Progenitor cell of endocrine pancreas (in vitro differentiated cells): ENCODE data around the gene TALDO1. TPM values are rescaled to one million over a fixed set of nuclear protein-coding genes. Genes with fewer than 3 reads are reported as not detected.

Source experiments
- DNase-seq: peaks from one replicate; pipeline ENCODE4 v3.0.0; 2021; ENCODE audit warnings: low spot score; ENCODE audit not compliant: unreplicated experiment
- H3K27ac Mint-ChIP-seq: 2 replicates; pipeline ENCODE4 v1.8.0; 2021; ENCODE audit warnings: mild to moderate bottlenecking, moderate library complexity, mixed read lengths
- H3K27me3 Mint-ChIP-seq: 2 replicates; pipeline ENCODE4 v1.8.0; 2021; ENCODE audit warnings: mixed read lengths
- H3K36me3 Mint-ChIP-seq: 2 replicates; pipeline ENCODE4 v1.8.0; 2022; ENCODE audit warnings: mixed read lengths; ENCODE audit not compliant: insufficient read depth
- H3K4me1 Mint-ChIP-seq: 2 replicates; pipeline ENCODE4 v1.8.0; 2021; ENCODE audit warnings: low read depth, mixed read lengths
- H3K4me3 Mint-ChIP-seq: 2 replicates; pipeline ENCODE4 v1.8.0; 2021; ENCODE audit warnings: low read depth, mild to moderate bottlenecking, moderate library complexity, mixed read lengths
- H3K9me3 Mint-ChIP-seq: 2 replicates; pipeline ENCODE4 v1.8.0; 2021; ENCODE audit warnings: low read depth, mixed read lengths
- total RNA-seq: library from RNA; stranded (reverse); gene quantifications from 2 replicates; pipeline ENCODE4 v1.2.1, GENCODE V29; 2021
- TF ChIP-seq, protein P1 (sequence below): fragments of 200-600 bp; sonication (generic); IDR thresholded peaks from one replicate; pipeline ENCODE4 v1.5.0; 2021; ENCODE audit warnings: antibody characterized with exemption, mild to moderate bottlenecking; ENCODE audit not compliant: unreplicated experiment

Gene TALDO1
- total RNA-seq, 1 donor from 2014 or later = 112 TPM

DNA sequence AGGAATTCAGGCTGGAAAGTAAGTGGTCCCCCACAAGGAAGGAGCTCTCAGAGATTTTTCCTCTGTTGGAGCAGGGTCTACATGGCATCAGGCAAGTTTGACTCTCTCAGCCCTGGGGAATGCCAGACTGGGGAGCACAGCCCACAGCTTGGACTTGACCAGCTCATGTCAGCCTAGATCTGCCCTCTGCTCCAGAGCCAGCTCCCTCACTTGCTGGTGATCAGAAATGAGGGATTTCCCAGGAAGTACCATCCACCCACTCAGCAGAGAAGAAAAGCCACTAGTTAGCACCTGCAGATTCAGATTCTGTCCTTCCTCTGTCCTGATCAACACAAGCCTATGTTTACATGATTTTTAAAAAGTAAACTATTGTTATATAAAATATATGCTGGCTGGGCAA is 13.0 kb downstream of the TALDO1 start:
- H3K4me1 Mint-ChIP-seq = peaks cover 3% of the 10 kb centered on the region
- DNase-seq = no peak
- peaks cover 12% of the 10 kb centered on the region for H3K36me3 Mint-ChIP-seq
- TF ChIP-seq, protein P1, sequence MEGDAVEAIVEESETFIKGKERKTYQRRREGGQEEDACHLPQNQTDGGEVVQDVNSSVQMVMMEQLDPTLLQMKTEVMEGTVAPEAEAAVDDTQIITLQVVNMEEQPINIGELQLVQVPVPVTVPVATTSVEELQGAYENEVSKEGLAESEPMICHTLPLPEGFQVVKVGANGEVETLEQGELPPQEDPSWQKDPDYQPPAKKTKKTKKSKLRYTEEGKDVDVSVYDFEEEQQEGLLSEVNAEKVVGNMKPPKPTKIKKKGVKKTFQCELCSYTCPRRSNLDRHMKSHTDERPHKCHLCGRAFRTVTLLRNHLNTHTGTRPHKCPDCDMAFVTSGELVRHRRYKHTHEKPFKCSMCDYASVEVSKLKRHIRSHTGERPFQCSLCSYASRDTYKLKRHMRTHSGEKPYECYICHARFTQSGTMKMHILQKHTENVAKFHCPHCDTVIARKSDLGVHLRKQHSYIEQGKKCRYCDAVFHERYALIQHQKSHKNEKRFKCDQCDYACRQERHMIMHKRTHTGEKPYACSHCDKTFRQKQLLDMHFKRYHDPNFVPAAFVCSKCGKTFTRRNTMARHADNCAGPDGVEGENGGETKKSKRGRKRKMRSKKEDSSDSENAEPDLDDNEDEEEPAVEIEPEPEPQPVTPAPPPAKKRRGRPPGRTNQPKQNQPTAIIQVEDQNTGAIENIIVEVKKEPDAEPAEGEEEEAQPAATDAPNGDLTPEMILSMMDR = no peak
- no peak overlapping the region for H3K4me3 Mint-ChIP-seq
- no peaks in the 10 kb centered on the region for H3K9me3 Mint-ChIP-seq
- H3K27ac Mint-ChIP-seq = no peak overlapping the region
- no peaks in the 10 kb centered on the region for H3K27me3 Mint-ChIP-seq

DNA sequence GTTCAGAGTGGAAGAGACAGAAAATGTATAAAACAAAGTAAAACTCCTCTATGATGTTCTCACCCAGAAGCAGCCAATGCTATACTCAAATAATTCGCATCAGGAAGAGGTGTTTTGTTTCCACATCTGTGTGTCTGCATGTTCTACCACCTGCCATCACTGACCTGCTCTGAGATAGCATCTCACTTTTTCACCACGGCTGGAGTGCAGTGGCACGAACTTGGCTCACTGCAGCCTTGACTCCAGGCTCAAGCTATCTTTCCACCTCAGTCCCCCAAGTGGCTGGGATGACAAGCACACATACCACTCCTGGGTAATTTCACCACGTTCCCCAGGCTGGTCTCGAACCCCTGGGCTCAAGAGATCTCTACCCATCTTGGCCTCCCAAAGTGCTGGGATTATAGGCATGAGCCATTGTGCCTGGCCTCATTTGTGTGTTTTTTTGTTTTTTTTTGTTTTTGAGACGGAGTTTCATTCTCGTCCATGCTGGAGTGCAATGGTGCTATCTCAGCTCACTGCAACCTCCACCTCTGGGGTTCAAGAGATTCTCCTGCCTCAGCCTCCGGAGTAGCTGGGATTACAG is 14.4 kb downstream of the TALDO1 start:
- no peak for DNase-seq
- Mint-ChIP-seq H3K27me3 (no peaks in the 10 kb centered on the region), H3K4me3 (no peak overlapping the region), H3K4me1 (no peaks in the 10 kb centered on the region), H3K27ac (no peak overlapping the region), H3K36me3 (peaks cover 12% of the 10 kb centered on the region), H3K9me3 (no peaks in the 10 kb centered on the region)
- TF ChIP-seq, protein P1 = no peak

DNA sequence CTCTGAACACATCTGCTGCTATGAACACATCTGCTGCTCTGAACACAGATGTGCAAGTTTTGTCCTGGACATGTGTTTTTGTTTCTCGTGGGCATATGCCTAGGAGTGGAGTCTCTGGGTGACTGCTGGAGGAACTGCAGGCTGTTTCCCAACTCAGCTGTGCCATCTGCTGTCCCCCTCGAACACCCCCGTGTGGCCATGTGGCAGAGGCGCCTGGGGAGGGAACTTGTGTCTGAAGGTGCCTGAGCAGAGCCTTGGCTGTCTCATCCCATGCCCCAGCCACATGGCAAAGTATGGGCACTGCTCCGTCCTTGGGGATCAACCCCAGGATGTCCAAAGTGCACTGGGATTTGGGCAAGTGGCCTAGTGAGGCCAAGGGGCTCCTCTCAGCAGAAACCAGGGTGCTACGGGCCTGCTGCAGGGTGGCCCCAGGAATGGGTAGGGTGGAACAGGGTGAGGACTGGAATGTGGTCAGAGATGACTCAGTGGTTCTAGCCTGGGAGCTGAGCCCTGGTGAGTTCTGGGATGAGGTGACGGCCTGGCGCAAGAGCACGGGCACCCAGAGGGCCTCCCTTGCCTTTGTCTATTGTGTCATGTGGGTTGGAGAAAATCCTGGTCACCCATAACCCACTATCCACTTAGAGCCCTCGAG is 15.3 kb downstream of the TALDO1 start:
- H3K4me3 Mint-ChIP-seq = no peak overlapping the region
- no peak overlapping the region for H3K27ac Mint-ChIP-seq
- no peaks in the 10 kb centered on the region for H3K9me3 Mint-ChIP-seq
- no peaks in the 10 kb centered on the region for H3K4me1 Mint-ChIP-seq
- TF ChIP-seq, protein P1 = no peak
- H3K36me3 Mint-ChIP-seq = peaks cover 9% of the 10 kb centered on the region
- H3K27me3 Mint-ChIP-seq = no peaks in the 10 kb centered on the region
- no peak for DNase-seq

DNA sequence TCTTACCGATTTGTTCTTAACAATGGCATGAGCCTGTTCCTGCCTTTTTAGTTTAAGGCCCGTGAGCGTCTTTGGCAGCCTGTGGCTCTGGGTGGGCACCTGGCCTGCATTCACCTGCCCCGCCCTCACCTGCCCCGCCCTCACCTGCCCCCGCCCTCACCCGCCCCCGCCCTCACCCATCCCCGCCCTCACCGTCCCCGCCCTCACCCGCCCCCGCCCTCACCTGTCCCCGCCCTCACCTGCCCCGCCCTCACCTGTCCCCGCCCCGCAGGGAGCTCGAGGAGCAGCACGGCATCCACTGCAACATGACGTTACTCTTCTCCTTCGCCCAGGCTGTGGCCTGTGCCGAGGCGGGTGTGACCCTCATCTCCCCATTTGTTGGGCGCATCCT is 15.8 kb downstream of the TALDO1 start:
- DNase-seq = no peak
- Mint-ChIP-seq H3K4me3 (no peak overlapping the region), H3K4me1 (no peaks in the 10 kb centered on the region), H3K27me3 (no peaks in the 10 kb centered on the region), H3K27ac (no peak overlapping the region), H3K9me3 (no peaks in the 10 kb centered on the region), H3K36me3 (peaks cover 9% of the 10 kb centered on the region)
- TF ChIP-seq, protein P1 = no peak

DNA sequence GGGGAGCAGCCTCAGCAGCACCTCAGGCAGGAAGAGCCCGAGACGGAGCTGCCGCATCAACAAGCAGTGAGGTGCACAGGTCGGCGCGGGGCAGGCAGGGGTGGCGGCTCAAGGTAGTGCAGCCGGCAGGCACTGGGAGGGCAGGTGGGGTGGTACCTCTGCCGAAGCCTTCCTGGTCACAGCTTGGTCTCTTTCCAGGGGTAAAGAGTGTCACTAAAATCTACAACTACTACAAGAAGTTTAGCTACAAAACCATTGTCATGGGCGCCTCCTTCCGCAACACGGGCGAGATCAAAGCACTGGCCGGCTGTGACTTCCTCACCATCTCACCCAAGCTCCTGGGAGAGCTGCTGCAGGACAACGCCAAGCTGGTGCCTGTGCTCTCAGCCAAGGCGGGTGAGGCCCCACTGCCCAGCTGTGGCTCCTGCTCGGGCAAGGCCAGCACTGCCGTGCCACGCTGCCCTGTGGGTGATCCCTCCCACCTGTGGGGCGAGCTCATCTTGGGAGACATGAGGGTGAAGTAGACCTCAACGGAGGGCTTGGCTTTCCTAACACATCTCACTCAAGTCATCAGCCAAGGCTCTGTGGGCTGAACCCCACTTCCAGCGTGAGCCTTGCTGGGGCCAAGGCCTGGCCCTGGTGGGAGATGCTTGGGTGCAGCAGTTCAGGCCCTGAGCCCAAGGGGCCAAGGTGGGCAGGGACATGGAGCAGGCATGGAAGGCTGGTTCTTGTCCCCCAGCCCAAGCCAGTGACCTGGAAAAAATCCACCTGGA is 16.5 kb downstream of the TALDO1 start:
- peak overlapping the region; percentile 41 for H3K27ac Mint-ChIP-seq
- H3K4me1 Mint-ChIP-seq = no peaks in the 10 kb centered on the region
- H3K36me3 Mint-ChIP-seq = peaks cover 7% of the 10 kb centered on the region
- TF ChIP-seq, protein P1 = no peak
- no peak for DNase-seq
- H3K4me3 Mint-ChIP-seq = no peak overlapping the region
- no peaks in the 10 kb centered on the region for H3K9me3 Mint-ChIP-seq
- no peaks in the 10 kb centered on the region for H3K27me3 Mint-ChIP-seq
